ENCODE measurements around the gene ERICH3.

ERICH3 gene

DNA sequence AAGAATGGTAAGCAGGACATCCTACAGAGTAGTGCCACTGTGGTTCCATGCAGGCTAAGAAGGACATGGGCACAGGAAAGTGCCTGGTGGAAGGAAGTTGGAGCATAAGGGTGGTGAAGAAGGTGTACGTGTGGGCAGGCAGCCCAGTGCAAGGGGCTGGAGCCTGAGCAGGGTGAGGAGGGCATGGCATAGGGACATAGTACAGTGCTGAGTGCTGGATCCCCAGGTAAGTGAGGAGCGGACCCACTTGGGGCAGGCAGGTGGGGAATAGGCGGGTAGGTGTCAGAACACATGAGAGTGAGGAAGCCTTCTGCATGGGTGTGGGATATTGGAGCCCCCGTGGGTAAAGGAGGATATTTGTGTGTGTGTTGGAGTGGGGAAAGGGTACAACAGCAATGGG, 145.5 kb downstream of the ERICH3 start:
- TF ChIP-seq POLR2AphosphoS5 (IDR thresholded peaks at IDR 0.05; ENCODE audit: low read depth) (no peak), GABPA (IDR thresholded peaks at IDR 0.05; ENCODE audit: low read depth) (no peak), SPI1 (IDR thresholded peaks at IDR 0.05; ENCODE audit: borderline replicate concordance, low read depth) (no peak)
- TF ChIP-seq, protein P1, sequence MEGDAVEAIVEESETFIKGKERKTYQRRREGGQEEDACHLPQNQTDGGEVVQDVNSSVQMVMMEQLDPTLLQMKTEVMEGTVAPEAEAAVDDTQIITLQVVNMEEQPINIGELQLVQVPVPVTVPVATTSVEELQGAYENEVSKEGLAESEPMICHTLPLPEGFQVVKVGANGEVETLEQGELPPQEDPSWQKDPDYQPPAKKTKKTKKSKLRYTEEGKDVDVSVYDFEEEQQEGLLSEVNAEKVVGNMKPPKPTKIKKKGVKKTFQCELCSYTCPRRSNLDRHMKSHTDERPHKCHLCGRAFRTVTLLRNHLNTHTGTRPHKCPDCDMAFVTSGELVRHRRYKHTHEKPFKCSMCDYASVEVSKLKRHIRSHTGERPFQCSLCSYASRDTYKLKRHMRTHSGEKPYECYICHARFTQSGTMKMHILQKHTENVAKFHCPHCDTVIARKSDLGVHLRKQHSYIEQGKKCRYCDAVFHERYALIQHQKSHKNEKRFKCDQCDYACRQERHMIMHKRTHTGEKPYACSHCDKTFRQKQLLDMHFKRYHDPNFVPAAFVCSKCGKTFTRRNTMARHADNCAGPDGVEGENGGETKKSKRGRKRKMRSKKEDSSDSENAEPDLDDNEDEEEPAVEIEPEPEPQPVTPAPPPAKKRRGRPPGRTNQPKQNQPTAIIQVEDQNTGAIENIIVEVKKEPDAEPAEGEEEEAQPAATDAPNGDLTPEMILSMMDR (IDR thresholded peaks at IDR 0.05; ENCODE audit: insufficient read depth, low read length), result no peak
- TF ChIP-seq, protein P2, sequence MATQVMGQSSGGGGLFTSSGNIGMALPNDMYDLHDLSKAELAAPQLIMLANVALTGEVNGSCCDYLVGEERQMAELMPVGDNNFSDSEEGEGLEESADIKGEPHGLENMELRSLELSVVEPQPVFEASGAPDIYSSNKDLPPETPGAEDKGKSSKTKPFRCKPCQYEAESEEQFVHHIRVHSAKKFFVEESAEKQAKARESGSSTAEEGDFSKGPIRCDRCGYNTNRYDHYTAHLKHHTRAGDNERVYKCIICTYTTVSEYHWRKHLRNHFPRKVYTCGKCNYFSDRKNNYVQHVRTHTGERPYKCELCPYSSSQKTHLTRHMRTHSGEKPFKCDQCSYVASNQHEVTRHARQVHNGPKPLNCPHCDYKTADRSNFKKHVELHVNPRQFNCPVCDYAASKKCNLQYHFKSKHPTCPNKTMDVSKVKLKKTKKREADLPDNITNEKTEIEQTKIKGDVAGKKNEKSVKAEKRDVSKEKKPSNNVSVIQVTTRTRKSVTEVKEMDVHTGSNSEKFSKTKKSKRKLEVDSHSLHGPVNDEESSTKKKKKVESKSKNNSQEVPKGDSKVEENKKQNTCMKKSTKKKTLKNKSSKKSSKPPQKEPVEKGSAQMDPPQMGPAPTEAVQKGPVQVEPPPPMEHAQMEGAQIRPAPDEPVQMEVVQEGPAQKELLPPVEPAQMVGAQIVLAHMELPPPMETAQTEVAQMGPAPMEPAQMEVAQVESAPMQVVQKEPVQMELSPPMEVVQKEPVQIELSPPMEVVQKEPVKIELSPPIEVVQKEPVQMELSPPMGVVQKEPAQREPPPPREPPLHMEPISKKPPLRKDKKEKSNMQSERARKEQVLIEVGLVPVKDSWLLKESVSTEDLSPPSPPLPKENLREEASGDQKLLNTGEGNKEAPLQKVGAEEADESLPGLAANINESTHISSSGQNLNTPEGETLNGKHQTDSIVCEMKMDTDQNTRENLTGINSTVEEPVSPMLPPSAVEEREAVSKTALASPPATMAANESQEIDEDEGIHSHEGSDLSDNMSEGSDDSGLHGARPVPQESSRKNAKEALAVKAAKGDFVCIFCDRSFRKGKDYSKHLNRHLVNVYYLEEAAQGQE (IDR thresholded peaks at IDR 0.05; ENCODE audit: insufficient replicate concordance, low read depth), result no peak
- no peak overlapping the region for H3K4me3 ChIP-seq (replicated peaks; ENCODE audit: insufficient read depth, low read length)
- H3K27me3 ChIP-seq (ENCODE audit: insufficient read depth, poor library complexity, severe bottlenecking), result no peaks in the 10 kb centered on the region
- DNase-seq (ENCODE audit: low read depth in 1 of 2, low spot score in 1 of 2), result no peak
- no peak overlapping the region for H3K27ac ChIP-seq (replicated peaks)

DNA sequence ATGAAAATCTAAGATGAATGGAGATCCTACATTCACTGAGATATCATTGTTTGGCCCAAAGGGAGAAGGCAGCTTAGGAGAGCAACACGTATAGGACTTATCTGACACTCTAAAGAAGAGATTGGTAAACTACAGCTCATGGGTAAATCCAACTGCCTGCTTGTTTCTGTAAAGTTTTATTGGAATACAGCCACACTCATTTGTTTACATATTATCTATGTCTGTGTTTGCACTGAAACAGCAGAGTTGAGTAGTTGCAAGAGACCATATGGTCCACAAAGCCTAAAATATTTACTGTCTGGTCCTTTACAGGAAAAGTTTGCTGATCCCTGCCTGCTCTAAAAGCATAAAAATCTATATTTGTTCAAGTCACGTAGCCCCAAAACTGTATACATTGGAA, 146.9 kb downstream of the ERICH3 start:
- TF ChIP-seq POLR2AphosphoS5 (IDR thresholded peaks at IDR 0.05; ENCODE audit: low read depth) (no peak), SPI1 (IDR thresholded peaks at IDR 0.05; ENCODE audit: borderline replicate concordance, low read depth) (no peak), GABPA (IDR thresholded peaks at IDR 0.05; ENCODE audit: low read depth) (no peak)
- TF ChIP-seq, protein P2 (IDR thresholded peaks at IDR 0.05; ENCODE audit: insufficient replicate concordance, low read depth), result no peak
- TF ChIP-seq, protein P1 (IDR thresholded peaks at IDR 0.05; ENCODE audit: insufficient read depth, low read length), result no peak
- DNase-seq (ENCODE audit: low read depth in 1 of 2, low spot score in 1 of 2), result no peak
- no peak overlapping the region for H3K27ac ChIP-seq (replicated peaks)
- no peak overlapping the region for H3K4me3 ChIP-seq (replicated peaks; ENCODE audit: insufficient read depth, low read length)
- H3K27me3 ChIP-seq (ENCODE audit: insufficient read depth, poor library complexity, severe bottlenecking), result no peaks in the 10 kb centered on the region

DNA sequence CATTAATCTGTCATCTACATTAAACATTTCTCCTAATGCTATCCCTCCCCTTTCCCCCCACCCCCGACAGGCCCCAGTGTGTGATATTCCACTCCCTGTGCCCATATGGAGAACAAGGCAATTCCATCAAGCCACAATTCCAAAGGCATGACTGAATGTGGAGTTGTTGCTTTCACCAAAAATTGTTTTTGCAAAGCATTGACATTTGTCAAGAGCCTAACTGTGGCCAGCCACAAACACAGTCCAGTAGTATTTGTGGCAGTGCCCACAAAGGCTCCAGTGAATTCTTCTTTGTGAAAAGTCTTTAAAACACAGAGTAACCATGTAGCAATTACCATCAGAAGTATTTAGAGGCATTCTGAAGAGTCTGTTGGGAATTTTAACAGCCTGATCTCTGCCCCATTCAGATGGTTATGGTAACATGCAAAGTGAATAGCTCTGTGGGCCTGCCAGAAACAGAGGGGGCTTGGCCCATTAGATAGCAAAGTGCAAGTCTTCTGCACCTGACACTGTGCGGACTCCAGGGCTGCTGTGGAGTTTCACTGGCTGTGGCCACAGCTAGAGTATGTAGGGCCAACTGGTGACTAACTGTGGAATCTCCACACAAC, 149.6 kb downstream of the ERICH3 start:
- Histone ChIP-seq H3K27ac (replicated peaks) (no peak overlapping the region), H3K4me3 (replicated peaks; ENCODE audit: insufficient read depth, low read length) (no peak overlapping the region), H3K27me3 (ENCODE audit: insufficient read depth, poor library complexity, severe bottlenecking) (no peaks in the 10 kb centered on the region)
- no peak for DNase-seq (ENCODE audit: low read depth in 1 of 2, low spot score in 1 of 2)
- TF ChIP-seq SPI1 (IDR thresholded peaks at IDR 0.05; ENCODE audit: borderline replicate concordance, low read depth) (no peak), GABPA (IDR thresholded peaks at IDR 0.05; ENCODE audit: low read depth) (no peak), POLR2AphosphoS5 (IDR thresholded peaks at IDR 0.05; ENCODE audit: low read depth) (no peak)
- TF ChIP-seq, protein P1 (IDR thresholded peaks at IDR 0.05; ENCODE audit: insufficient read depth, low read length), result no peak
- TF ChIP-seq, protein P2 (IDR thresholded peaks at IDR 0.05; ENCODE audit: insufficient replicate concordance, low read depth), result no peak
